ENCODE results near the gene ROGDI. TPM values are rescaled to one million over a fixed set of nuclear protein-coding genes. Genes with fewer than 3 reads are reported as not detected.

The ROGDI gene
- total and polyA plus RNA-seq, 2 experiments from 2014 or later: 21.4 to 27.3 TPM

DNA sequence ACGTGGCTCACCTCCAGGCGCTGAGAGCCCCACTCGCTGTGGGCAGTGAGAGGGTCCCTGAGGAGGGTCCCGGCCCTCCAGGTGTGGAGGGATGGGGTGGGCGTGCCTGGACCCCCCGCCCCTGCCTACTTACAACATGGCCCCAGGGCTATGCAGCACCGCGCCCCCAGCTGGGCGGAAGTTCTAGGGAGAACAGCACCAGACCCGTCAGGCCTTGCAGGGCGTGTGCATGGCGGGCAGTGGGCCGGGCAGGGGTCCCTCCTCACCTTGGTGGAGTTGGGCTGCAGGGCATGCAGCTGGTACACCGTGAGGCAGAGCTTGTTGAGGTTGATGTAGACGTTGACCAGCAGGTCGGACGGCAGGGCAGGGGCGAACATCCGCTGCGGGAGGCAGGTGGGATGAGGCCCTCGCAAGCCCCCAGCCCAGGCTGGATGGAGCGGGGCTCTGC, 4.6 kb downstream of the ROGDI start:
- no peak overlapping the region for H2AFZ ChIP-seq
- no peak overlapping the region for H3K4me2 ChIP-seq (ENCODE audit: unreplicated experiment)
- H3K9me2 ChIP-seq (ENCODE audit: insufficient read depth): no peaks in the 10 kb centered on the region
- H3K9ac ChIP-seq: no peak overlapping the region
- no peaks in the 10 kb centered on the region for H3K27me3 ChIP-seq (replicated peaks; ENCODE audit: insufficient read depth)
- no peak for DNase-seq
- H3K79me2 ChIP-seq (ENCODE audit: insufficient read depth): no peaks in the 10 kb centered on the region
- H3K36me3 ChIP-seq (ENCODE audit: low read depth): no peaks in the 10 kb centered on the region
- in situ Hi-C loops (cut with MboI): no loop called here
- H4K20me1 ChIP-seq (ENCODE audit: insufficient read depth): no peaks in the 10 kb centered on the region
- H3K4me3 ChIP-seq: no peak overlapping the region
- 86 to 89% methylated on average over 22 of the region's 22 CpGs for WGBS, 2 experiments (ENCODE audit: low coverage in 1 of 2, low lambda C conversion rate in 2 of 2, missing lambda C conversion rate in 2 of 2)
- H3K9me3 ChIP-seq (ENCODE audit: low read depth): no peaks in the 10 kb centered on the region
- no peaks in the 10 kb centered on the region; the same call in 1 of the 2 replicates for H3K4me1 ChIP-seq (ENCODE audit: insufficient read depth)
- H3K27ac ChIP-seq: no peak overlapping the region
- TF ChIP-seq EZH2 (IDR thresholded peaks at IDR 0.05; ENCODE audit: insufficient read depth, poor library complexity, severe bottlenecking): no peak
- TF ChIP-seq EZH2phosphoT487 (IDR thresholded peaks at IDR 0.05; ENCODE audit: insufficient read depth, low read depth): no peak
- no peaks in the 10 kb centered on the region for H3F3A ChIP-seq (ENCODE audit: insufficient read depth)

- no peak for TF ChIP-seq EZH2phosphoT487 (IDR thresholded peaks at IDR 0.05; ENCODE audit: insufficient read depth, low read depth)
- TF ChIP-seq EZH2 (IDR thresholded peaks at IDR 0.05; ENCODE audit: insufficient read depth, poor library complexity, severe bottlenecking): no peak
- in situ Hi-C loops (cut with MboI): no loop called here
These were observed 5.2 kb downstream of the ROGDI start for GRCh38 chr16:4796982-4797804.

GRCh38 chr16:4795828-4796572, 6.4 kb downstream of the ROGDI start:
- Histone ChIP-seq H3K4me1 (ENCODE audit: insufficient read depth) (no peaks in the 10 kb centered on the region), H3K9me3 (ENCODE audit: low read depth) (no peaks in the 10 kb centered on the region), H3K4me2 (ENCODE audit: unreplicated experiment) (no peak overlapping the region), H3K27ac (no peak overlapping the region), H3K36me3 (ENCODE audit: low read depth) (no peaks in the 10 kb centered on the region), H2AFZ (no peak overlapping the region), H4K20me1 (ENCODE audit: insufficient read depth) (no peaks in the 10 kb centered on the region), H3K9me2 (ENCODE audit: insufficient read depth) (no peaks in the 10 kb centered on the region), H3K4me3 (no peak overlapping the region), H3K79me2 (ENCODE audit: insufficient read depth) (no peaks in the 10 kb centered on the region), H3F3A (ENCODE audit: insufficient read depth) (no peaks in the 10 kb centered on the region), H3K27me3 (replicated peaks; ENCODE audit: insufficient read depth) (no peaks in the 10 kb centered on the region), H3K9ac (no peak overlapping the region)
- no peak for TF ChIP-seq EZH2 (IDR thresholded peaks at IDR 0.05; ENCODE audit: insufficient read depth, poor library complexity, severe bottlenecking)
- TF ChIP-seq EZH2phosphoT487 (IDR thresholded peaks at IDR 0.05; ENCODE audit: insufficient read depth, low read depth): no peak
- 92 to 93% methylated on average over 25 to 30 of the region's 30 CpGs for WGBS, 2 experiments (ENCODE audit: low coverage in 1 of 2, low lambda C conversion rate in 2 of 2, missing lambda C conversion rate in 2 of 2)
- in situ Hi-C loops (cut with MboI): no loop called here
- DNase-seq: no peak

More at GRCh38 chr16:4796982-4797804, 5.2 kb downstream of the ROGDI start:
- H3K27me3 ChIP-seq (replicated peaks; ENCODE audit: insufficient read depth): no peaks in the 10 kb centered on the region
- no peak overlapping the region for H3K27ac ChIP-seq
- no peak overlapping the region for H3K9ac ChIP-seq
- H4K20me1 ChIP-seq (ENCODE audit: insufficient read depth): no peaks in the 10 kb centered on the region
- no peak overlapping the region for H3K4me3 ChIP-seq
- no peak for DNase-seq
- H3K79me2 ChIP-seq (ENCODE audit: insufficient read depth): no peaks in the 10 kb centered on the region
- H2AFZ ChIP-seq: no peak overlapping the region
- no peak overlapping the region for H3K4me2 ChIP-seq (ENCODE audit: unreplicated experiment)
- H3F3A ChIP-seq (ENCODE audit: insufficient read depth): no peaks in the 10 kb centered on the region
- H3K9me2 ChIP-seq (ENCODE audit: insufficient read depth): no peaks in the 10 kb centered on the region
- WGBS, 2 experiments (ENCODE audit: low coverage in 1 of 2, low lambda C conversion rate in 2 of 2, missing lambda C conversion rate in 2 of 2): 83 to 86% methylated on average over 21 of the region's 21 CpGs
- H3K4me1 ChIP-seq (ENCODE audit: insufficient read depth): no peaks in the 10 kb centered on the region; the same call in 1 of the 2 replicates
- no peaks in the 10 kb centered on the region for H3K9me3 ChIP-seq (ENCODE audit: low read depth)
- no peaks in the 10 kb centered on the region for H3K36me3 ChIP-seq (ENCODE audit: low read depth)

DNA sequence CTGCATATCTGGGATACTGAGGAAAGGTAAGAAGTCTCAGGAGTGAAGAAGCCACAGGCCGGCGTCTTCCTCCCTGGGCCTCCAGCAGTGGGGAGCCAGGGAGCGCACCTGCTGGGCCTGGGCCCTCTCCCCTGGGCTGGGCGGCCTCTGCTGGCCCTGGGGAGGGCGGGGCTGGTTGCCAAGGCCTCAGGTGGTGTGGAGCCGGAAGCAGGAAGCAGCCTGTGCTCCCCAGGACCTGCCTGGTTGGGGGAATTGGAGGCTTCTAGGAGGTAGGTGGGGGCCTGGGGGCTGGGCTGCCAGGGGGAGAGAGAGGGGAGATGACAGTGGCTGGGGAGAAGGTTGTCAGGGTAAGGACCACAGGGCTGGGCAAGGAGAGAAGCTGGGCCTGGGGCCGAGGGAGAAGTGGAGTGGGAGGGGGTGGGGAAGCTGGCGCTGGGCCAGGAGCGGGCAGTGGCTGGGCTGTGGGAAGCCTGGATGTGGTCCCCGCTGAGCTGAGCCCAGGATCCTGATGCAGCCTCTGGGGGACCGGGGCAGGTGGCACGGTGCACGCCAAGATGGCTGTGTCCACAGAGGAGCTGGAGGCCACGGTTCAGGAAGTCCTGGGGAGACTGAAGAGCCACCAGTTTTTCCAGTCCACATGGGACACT, 7.1 kb downstream of the ROGDI start, which contains the start of gene SMIM22:
Gene SMIM22 (plus strand): TSS at position 189 of the 647 bp plus-strand sequence. CDS start 366 bp downstream, at position 555.
- WGBS, 2 experiments (ENCODE audit: low coverage in 1 of 2, low lambda C conversion rate in 2 of 2, missing lambda C conversion rate in 2 of 2): 72 to 84% methylated on average over 10 to 14 of the region's 14 CpGs
- no peaks in the 10 kb centered on the region for H3K4me1 ChIP-seq (ENCODE audit: insufficient read depth)
- no peaks in the 10 kb centered on the region for H3K36me3 ChIP-seq (ENCODE audit: low read depth)
- no peak within 1 kb of the TSS for H3K27ac ChIP-seq
- no peaks in the 10 kb centered on the region for H3K9me3 ChIP-seq (ENCODE audit: low read depth)
- no peaks in the 10 kb centered on the region for H3K79me2 ChIP-seq (ENCODE audit: insufficient read depth)
- H3K9ac ChIP-seq: no peak within 1 kb of the TSS
- in situ Hi-C loops (cut with MboI): no loop called here
- H3K9me2 ChIP-seq (ENCODE audit: insufficient read depth): no peaks in the 10 kb centered on the region
- H2AFZ ChIP-seq: no peak within 1 kb of the TSS
- H4K20me1 ChIP-seq (ENCODE audit: insufficient read depth): no peaks in the 10 kb centered on the region
- no peak for DNase-seq
- no peaks in the 10 kb centered on the region for H3K27me3 ChIP-seq (replicated peaks; ENCODE audit: insufficient read depth)
- H3K4me3 ChIP-seq: no peak within 1 kb of the TSS
- TF ChIP-seq EZH2 (IDR thresholded peaks at IDR 0.05; ENCODE audit: insufficient read depth, poor library complexity, severe bottlenecking) (no peak), EZH2phosphoT487 (IDR thresholded peaks at IDR 0.05; ENCODE audit: insufficient read depth, low read depth) (no peak)
- H3K4me2 ChIP-seq (ENCODE audit: unreplicated experiment): no peak within 1 kb of the TSS
- H3F3A ChIP-seq (ENCODE audit: insufficient read depth): no peaks in the 10 kb centered on the region
